NCI-H345 (cell line): Measurements from ENCODE around the gene LETMD1.
A peak's percentile ranks its signal among the peaks of the same experiment; 100 is the strongest.

Experiments
- DNase-seq: peaks from one replicate; lab custom pipeline; 2025; lab: John Stamatoyannopoulos, UW

The LETMD1 gene

DNA sequence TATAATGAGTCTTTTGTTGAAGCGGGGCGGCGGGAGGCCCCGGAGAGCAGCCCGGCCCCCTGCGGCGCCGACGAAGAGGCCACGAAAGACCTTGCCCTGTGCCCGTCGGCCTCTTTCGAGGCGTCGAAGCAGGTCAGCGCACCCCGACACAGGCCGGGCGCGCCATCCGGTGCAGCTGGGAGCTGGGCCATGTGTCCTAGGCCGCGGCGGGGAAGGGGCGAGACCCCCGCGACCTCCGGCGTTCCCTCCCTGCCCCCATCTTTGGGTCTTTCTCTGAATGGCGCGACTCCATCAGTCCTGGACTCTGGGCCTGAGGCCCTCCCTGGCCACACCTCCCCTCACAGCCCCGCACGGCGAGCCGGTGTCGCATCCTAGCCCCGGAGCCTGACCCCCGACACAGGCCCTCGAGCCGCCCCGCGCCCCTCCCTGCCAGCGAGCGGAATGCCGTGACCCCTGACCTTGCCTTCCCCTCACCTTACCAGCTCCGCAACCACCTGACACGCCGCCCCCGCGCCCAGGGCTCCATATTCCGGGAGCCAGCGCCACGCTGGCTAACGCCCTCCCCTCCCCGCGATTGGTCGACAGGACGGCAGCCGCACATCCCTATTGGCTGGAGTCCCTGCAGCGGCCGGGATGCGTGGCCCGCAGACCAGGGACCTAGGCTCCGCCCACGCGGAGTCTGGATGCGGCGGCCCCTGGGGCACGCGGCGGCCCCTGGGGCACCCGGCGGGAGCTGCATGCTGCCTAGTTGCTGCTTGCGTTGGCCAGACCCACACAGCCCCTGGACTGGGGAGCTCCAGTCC, 22.1 kb upstream of the LETMD1 start, which contains the start of gene SLC11A2:
TSS of gene SLC11A2 (minus strand) at position 549 of the 803 bp plus-strand sequence. CDS start 15,656 bp downstream, outside the sequence.
- peak; percentile 75 for DNase-seq

DNA sequence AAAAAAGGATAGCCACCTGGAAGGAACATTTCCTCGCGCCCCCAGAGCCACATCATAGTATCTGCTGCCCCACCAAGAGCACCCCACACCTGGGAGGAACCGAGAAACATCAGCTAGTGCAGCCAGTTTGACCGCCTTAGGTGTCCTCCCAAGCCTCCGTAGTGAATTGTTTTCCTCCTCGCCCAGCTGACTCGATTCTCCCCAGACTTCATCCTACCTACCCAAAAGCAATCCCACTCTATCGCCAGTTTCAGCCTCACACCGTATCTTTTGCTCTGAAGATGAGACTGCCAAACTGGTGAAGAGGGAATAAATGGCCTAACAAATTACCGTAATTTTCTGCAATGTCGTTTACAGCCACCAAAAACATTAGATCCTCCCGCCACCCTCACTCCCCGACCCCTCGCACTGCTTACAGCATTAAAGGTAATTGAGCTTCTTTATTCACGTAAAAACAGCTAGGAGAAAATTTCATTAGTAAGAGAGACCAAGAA, 20.7 kb upstream of the LETMD1 start:
- no peak for DNase-seq

DNA sequence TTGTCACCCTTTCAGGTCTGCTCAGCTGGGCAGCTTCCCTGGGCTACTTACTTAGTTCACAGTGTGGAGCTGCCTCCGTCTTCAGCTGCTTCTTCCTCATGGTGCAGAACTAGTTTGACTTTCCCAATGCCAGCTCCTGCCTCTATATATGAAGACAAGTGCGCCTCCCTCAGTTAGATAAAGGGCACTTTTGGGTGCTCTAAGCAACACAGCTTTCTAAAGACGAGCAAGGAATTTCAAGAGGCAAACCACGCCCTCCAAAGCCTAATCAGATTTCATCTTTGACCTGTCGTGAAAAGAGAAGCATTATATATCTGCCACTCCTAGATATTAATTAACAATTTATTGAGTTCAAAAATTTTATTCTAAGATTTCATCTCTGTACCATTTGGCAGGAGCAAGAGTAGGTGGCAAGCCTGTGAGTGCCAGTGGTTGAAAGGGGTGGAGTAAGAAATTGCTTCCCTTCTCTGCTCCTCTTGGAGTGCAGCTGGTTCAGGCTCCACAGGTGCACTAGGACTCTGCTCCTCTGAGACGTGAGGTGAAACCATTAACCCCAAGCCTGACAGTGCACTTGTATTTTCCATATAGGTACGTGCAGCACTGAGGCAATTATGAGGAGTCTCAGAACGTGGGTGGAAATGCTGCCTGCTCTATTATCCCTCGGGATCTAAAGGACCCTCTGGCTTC, 19.9 kb upstream of the LETMD1 start:
- peak; percentile 1 for DNase-seq

DNA sequence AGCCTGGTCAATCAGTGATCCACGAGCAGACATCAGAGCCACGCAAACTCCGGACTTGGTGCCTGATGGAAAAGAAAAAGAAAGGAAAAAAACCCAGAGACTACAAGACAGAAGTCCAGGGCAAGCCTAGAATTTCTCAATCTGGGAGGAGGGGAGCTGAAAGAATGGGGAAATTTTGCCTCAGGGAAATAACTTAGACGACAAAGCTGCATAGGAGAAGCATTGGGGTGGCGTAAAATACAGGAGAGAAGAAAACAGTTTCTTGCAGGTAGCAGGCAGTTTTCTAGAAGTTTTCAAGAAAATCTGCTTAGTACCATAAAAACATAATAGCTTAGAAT, 19.3 kb upstream of the LETMD1 start:
- no peak for DNase-seq

DNA sequence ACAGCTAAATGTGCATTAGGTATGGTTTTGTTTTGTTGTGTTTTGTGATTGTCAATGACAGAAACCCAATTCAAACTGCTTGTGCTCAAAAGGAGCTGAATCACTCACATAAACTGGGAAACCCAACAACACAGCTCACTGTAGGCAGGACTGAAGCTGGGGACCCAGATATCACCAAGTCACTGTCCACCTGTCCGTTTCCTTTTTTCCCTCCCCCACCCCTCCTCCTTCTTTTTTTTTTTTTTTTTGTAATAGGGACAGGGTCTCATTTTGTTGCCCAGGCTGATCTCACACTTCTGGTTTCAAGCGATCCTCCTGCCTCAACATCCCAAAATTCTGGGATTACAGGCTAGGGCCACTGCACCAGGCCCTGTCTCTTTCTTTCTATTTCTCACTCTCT, 15.1 kb upstream of the LETMD1 start:
- DNase-seq = no peak

DNA sequence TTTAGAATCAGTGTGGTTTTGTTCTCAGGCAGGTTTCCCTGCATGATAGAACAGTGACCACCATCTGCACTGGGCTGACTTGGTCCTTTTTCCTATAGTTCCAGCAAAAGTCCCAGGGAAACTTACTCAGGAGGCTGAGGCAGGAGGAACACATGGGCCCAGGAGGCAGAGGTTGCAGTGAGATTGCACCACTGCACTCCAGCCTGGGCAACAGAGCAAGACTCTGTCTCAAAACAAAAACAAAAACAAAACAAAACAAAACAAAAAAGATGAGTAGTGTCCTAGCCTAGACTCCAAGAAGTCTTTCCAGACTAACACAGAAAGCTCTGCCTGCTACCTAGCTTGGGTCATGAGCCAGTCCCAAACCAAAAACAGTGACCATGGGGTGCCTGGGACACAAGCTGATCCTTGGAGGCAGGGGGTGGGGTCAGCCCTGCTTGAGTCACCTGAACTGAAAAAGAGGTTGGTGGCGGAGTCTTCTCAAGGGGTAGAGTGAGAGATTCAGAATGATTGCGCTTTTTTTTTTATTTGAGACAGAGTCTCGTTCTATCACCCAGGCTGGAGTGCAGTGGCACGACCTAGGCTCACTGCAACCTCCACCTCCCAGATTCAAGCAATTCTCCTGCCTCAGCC, 14.6 kb upstream of the LETMD1 start:
- DNase-seq = no peak

DNA sequence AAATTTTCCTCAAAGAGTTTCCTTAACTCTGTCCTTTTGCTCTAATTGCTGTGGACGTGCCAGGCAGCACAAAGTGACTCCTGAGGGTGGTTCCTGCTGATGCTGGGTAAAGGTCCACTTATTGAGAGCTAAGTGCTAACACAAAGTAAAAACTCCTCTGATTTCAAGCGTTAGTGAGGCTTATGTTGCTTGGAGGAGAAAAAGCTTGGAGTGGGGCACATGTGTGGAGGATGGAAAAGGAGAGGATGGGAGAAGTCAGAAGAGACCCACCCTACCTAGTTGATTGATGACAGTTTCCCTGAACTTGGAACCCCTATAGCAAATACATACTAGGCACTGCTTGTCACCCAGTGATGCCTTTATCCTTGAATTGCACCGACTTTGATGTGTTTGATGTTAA, 11.8 kb upstream of the LETMD1 start:
- no peak for DNase-seq

DNA sequence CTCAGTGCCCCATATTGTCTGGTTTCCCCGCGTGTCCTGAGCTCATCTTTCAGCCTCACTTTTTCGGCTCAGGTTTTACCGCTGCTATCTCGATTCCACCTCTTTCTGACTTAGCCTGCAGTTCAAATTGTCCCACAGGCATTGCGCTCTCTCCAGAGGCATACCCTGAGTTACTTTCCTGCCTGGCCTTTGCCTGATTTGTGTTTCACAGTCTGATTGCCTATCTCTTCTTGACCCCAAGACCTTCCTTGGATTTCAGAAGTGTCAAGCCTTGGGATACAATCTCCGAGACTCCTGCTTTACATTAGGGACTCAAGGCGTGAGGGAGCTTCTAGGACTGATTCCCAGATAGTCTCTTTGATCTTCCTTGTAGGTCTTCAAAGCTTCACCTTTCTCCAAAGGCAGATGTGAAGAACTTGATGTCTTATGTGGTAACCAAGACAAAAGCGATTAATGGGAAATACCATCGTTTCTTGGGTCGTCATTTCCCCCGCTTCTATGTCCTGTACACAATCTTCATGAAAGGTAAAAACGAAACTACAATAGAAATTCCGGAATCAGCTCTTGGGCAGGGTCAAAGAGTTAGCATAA, 629 bp downstream of the LETMD1 start:
- DNase-seq = no peak

DNA sequence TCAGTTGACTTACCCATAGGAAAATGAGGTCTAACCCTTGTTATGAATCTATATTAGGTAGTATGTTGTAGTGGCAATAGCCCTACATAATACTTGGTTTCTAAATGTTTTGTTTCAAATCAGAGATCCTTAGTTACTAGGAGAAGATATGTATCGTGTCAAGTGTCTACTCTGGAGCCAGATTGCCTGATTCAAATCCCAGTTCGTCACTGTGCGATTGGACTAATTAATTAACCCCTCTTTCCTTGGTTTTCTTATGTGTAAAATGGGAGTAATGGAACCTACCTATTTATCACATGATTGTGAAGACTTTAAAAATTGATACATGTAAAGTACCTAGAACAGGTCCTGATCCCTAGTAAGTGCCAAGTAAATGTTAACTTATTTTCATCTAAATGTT, 1.4 kb downstream of the LETMD1 start:
- DNase-seq = no peak

DNA sequence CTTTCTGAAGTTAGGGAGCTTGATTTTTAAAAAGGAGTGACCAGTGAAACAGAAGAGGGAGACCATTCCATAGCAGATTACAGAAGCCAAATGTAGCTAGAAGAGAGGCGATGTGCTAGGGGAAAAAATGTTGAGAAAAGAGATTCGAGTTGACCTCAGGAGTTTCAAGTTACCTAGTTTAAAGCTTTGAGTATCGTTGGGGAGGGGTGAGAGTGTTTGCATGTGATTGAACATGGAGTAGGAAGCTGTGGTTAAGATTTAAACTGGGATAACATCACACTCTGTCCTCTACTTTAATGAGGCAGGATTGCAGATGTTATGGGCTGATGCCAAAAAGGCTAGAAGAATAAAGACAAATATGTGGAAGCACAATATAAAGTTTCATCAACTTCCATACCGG, 3.7 kb downstream of the LETMD1 start:
- DNase-seq = no peak

DNA sequence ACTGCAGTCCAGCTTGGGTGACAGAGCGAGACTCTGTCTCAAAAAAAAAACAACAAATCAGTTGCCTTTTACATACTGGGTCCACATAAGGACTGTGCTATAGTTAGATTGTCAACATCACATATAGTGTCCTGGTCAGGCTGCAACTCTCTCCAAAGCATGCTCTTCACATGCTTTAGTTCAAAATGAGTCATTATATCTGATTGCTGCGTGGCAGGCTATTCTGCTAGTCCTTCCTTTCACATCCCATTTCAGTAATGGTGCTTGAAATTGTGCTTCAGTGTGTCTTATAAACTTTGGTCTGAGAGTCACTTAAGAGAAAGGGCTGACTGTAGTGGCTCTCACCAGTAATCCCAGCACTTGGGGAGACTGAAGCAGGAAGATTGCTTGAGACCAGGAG, 6.9 kb downstream of the LETMD1 start:
- DNase-seq = no peak

DNA sequence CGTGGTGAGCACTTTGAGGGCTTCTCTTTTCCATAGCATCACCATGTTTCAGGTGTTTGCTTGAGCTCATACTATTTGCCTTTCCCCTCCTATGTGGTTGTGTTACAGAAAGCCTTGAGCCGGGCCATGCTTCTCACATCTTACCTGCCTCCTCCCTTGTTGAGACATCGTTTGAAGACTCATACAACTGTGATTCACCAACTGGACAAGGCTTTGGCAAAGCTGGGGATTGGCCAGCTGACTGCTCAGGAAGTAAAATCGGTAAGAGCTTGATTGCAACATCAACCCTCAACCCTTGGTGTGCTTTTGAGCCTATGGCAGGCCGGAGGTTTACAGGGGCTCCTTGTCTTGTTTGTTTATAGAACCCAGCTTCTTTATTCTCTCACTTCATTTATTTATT, 8.1 kb downstream of the LETMD1 start:
- DNase-seq = no peak

DNA sequence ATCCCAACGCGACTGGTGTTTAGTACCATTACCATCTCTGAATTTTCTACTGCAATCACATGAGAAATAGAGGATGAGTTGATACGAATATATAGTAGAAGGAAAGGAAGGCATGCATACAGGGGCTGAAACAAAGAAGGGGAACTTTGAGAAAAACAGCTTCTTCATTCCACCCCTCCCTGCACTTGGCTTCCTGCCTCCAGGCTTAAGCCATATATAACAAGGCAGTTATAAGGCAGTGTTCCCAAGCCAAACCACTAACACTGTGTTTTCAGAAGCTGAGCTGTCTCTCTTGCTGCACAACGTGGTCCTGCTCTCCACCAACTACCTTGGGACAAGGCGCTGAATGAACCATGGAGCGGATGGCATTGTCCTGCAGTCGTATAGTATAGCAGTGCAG, 11.0 kb downstream of the LETMD1 start:
- DNase-seq = no peak

DNA sequence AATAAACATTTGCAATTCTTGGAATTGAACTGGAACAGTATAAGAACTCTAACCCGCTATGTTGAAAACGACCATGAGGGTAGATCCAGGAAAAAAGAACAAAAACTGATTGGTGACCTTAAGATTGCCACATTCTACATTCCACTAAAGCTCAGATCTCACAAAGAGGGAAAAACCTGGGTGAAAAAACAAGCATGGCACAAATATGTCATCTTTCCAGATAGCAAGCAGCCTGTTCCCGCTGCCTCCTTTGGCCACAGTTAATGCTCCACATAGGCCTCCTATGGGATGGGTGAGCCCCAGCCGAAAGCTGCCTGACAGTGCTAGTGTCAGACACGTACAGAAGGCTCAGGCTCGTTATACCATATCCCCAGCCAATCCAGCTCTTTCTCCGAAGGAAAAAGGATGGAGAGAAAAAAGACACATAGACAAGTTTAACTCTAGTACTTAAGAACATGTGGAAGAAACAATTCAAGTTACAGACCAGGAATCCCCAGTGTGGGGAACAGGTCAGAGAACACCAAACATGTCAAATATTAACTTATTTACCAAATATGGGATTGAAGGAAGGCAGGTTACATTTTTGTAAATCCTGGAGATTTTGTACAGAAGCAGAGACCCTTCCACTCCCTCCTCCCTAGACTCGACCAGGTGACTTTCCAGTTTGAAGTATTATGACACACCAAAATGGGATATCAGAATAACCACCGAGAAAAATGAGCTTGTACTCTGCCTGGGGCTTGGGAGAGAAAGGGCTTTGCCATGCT, 14.7 kb downstream of the LETMD1 start:
- DNase-seq = no peak

DNA sequence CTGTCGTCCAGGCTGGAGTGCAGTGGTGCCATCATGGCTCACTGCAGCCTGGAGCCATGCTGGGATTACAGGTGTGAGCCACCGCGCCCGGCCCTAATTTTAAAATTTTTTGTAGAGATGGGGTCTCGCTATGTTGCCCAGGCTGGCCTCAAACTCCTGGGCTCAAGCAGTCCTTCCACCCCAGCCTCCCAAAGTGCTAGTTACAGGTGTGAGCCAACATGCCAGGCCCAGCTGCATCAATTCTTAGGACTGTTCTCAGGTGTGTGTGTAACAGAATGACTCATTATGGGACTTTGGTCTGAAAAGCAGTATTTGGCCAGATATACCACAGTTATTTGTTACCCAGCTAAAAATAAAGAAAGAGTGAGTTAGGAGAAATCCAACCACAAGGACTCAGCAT, 17.4 kb downstream of the LETMD1 start:
- DNase-seq = no peak

DNA sequence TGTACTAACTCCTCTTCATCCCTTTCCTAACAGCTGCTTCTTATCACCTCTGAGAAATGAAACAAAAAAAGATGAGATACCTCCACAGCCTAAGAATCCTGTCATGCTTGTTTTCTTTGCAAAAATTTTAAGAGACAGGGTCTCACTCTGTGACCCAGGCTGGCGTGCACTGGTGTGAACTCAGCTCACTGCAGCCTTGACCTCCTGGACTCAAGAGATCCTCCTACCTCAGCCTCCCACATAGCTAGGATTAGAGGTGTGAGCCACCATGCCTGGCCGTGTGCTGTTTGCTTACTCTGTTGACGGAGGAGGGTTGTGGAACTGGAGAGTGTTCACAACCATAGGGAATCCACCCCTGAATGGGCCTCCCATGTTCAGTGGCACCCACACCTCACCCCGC, 19.1 kb downstream of the LETMD1 start:
- no peak for DNase-seq

DNA sequence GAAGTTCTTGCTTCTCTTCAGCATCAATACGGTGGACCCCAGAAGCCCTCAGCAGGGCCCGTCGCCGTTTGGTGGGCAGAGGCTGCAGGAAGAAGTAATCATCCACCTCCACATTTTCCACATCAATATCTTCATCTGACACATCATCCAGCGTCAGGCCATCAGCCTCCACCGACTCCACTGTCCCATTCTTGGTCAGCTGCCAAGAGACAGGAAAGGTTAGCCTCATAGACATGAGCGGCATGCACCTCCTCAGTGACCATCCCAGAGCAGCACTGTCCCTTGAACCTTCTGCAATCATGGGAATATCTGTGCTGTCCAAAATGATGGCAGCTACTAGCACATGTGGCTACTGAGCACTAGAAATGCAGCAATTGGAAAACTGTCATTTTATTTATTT, 19.6 kb downstream of the LETMD1 start:
- DNase-seq = no peak

DNA sequence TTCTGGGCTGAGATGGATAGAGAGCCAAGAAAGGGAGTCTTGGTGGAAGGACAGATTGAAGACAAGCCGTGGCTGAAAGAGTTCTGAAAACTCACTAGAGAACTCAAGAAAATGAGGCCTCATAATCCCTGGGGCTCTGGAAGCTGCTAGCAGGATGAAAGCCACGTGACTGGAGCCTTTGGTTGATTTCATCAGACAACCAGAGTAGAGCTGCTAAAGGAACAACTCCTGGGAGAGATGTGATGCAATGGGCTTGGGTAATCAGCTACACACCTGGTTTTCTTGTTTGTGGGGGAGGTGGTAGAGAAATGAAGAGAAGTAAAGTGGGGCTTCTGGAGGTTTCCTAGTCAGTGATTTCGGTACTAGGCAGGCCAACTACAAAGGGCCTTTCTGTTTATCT, 21.9 kb downstream of the LETMD1 start:
- DNase-seq = no peak

DNA sequence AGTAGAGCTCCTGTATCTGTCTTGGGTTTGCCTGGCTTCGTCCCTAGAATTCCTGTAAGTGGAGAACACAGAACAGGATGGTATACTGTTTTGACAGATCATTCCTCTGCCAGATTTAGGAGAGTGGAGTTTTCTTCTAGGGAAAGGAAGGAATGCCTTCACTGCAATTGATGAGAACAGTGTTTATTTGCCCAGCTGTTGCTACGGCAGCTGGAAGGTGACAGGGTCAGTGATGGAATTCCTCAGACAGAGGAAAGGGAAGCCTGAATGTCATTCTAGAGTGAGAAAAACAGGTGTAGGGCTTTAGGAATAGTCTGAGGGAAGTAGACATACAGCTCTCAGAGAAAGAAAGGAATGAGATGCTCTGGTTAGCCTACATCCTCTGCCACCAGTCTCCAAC, 23.5 kb downstream of the LETMD1 start:
- DNase-seq = no peak

DNA sequence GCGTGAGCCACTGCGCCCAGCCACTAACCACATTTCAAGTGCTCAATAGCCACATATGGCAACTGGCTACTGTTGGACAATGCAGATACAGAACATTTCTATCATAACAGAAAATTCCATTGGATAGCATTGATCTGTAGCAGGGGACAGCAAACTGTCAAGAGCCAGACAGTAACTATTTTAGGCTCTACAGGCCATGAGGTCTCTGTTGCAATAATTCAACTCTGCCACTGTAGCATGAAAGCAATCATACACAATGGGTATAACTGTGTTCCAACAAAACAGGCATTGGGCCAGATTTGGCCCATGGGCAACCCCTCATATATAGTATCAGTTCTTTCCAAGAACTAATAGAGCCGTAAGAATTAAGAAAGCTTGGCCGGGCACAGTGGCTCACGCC, 27.3 kb downstream of the LETMD1 start:
- no peak for DNase-seq

DNA sequence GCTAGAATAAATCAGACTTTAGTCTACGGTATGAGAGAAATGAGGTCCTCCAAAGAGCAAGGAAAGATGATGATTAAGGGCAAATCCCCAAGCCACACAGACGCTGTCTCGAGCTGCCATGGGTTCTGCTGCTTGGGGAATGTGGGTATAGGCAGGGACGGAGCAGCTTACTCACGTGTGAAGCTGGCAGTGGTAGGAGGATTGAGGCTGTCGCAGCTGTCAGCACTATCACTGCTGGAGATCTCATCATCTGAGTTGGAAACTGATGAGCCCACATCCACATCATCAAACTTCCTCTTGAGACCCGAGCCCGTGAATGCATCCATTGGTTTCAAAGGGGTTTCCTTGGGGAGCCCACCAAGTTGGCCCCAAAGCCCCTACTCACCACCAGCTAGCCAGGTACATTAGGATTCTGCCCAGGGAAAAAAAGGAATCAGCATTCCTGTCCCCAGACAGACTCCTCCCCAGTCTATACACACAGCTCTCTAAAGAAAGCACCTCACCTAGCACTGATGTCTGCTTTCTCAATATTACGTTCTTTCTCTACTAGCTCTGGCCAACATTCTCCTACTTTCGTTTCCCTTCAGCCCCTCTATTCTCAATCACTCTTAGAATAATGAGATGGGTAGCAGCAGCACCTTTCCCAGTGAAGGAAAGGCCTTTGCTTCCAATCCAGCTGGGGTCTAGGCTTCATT, 28.3 kb downstream of the LETMD1 start:
- no peak for DNase-seq
